ENCODE data around the gene CD34.

CD34 gene

DNA sequence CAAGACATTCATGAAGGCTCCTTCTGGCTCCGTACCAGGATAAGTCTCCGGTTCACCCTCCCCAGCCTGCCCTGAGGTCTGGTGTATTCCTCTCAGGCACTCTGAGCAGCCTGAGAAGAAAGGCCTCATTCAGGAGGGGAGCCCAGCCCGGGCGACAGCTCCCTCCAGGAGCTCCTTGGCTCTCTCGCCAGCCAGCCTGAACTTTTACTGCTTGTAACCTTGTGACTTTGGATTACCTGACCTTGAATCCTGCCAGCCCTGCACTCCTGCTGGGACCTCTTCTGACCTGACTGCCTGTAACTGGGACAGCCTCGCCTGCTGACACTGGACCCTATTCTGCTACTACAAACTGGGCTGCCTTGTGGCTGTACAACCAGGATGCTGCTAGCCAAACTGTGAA is 65.8 kb downstream of the CD34 start:
- DNase-seq (ENCODE audit: extremely low read depth, low read depth) = no peak
- TF ChIP-seq CTCF (IDR thresholded peaks at IDR 0.05; ENCODE audit: low read depth, low read length) = no peak

DNA sequence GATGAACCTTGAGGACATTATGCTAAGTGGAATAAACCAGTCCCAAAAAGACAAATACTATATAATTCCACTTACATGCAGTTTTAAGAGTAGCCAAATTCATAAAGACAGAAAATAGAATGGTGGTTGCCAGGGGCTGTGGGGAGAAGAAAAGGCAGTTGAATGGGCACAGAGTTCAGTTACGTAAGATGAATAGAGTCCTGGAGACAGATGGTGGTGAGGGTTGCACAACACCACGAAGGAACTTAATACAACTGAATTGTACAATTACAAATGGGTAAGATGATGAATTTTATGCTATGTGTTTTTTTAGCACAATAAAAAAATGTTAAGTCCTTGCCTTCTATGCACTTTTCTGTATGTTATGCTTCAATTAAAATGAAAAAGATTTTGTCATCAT is 66.6 kb downstream of the CD34 start:
- no peak for DNase-seq (ENCODE audit: extremely low read depth, low read depth)
- TF ChIP-seq CTCF (IDR thresholded peaks at IDR 0.05; ENCODE audit: low read depth, low read length) = no peak

DNA sequence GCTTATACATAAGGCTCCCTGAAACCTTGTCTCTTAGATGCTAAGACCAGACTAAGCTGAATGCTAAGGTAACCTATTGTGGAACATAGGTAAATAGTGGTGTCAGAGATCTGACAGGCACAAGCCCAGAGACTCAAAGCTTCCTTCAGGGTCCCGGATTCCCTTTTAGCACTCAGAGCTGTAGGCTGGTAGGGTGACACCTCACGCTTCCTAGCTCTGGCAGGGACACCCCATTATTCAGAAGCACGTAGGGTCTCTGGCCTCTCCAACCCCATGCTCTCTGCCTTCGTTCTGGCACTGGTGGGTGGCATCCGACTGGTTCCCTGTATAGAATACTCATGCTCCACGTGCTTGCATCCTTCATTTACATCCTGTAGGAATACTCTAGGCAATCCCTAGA is 68.4 kb downstream of the CD34 start:
- no peak for TF ChIP-seq CTCF (IDR thresholded peaks at IDR 0.05; ENCODE audit: low read depth, low read length)

DNA sequence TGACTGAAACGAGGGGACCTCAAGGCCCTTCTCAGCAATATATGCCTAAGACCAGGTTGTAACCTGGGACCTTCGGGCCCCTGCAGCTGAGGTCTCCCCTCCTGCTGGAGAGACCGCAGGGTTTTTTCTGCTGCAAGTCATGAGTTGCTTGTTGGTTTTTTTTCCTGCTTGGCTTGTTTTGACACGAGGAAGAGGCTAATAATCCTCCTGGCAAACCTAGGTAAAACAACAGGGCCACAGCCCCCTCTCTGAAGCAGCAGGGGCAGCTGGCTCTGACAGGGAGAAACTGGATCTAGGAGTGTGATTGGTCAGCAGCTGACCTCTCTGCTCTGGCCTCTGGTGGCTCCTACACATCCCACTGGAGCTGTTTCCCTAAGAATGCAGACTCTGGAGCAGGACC is 69.0 kb downstream of the CD34 start:
- DNase-seq (ENCODE audit: extremely low read depth, low read depth) = no peak
- no peak for TF ChIP-seq CTCF (IDR thresholded peaks at IDR 0.05; ENCODE audit: low read depth, low read length)

More for the DNA sequence above, 68.4 kb downstream of the CD34 start:
- no peak for DNase-seq (ENCODE audit: extremely low read depth, low read depth)

- DNase-seq (ENCODE audit: extremely low read depth, low read depth) = no peak
Measured at GRCh38 chr1:207841293-207841692, 69.6 kb downstream of the CD34 start.

DNA sequence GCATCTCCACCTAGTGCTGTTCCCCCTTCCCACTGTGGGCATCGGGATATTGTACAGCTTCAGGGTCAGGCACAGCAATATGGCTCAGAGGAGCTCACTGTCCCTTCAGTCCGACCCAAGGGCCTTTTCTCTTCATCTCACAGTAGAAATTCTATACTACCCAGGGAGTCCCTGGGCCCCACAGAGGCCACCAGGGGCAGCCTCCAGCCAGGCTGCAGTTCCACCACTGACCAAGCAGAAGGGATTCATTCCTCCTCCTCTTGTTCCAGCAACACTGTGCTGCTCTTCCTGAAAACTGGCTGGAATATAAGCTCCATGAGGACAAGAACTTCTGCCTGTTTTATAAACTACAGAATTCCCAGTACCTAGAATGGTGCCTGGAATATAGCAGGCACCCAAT is 70.5 kb downstream of the CD34 start:
- no peak for DNase-seq (ENCODE audit: extremely low read depth, low read depth)
- TF ChIP-seq CTCF (IDR thresholded peaks at IDR 0.05; ENCODE audit: low read depth, low read length) = no peak

More at GRCh38 chr1:207841293-207841692, 69.6 kb downstream of the CD34 start:
- TF ChIP-seq CTCF (IDR thresholded peaks at IDR 0.05; ENCODE audit: low read depth, low read length) = no peak

- TF ChIP-seq CTCF (IDR thresholded peaks at IDR 0.05; ENCODE audit: low read depth, low read length) = no peak
- DNase-seq (ENCODE audit: extremely low read depth, low read depth) = no peak
Measured at GRCh38 chr1:207839083-207839413, 71.9 kb downstream of the CD34 start.

All from AG09319 (cell line).